D721Med (cell line): Measurements from ENCODE around the gene TOM1L2.
"Not testable (repeated sequence)": the region's sequence is repeated elsewhere in the genome, so short reads cannot be mapped to it uniquely, and the experiment has no call there.

Source experiments
- DNase-seq: peaks from one replicate; pipeline ENCODE4 v3.0.0; 2011; ENCODE audit warnings: low spot score; ENCODE audit not compliant: insufficient read length
- FAIRE-seq: peaks from 2 replicates; lab custom pipeline; 2011; peaks lifted over from hg19 to GRCh38; lab: Jason Lieb, UNC
- TF ChIP-seq, protein P1 (sequence below): IDR thresholded peaks from 2 replicates; pipeline ENCODE4 v1.5.1; 2012; ENCODE audit warnings: mild to moderate bottlenecking, control low read depth; ENCODE audit not compliant: insufficient read depth; ENCODE audit errors: missing control alignments

TOM1L2 gene

DNA sequence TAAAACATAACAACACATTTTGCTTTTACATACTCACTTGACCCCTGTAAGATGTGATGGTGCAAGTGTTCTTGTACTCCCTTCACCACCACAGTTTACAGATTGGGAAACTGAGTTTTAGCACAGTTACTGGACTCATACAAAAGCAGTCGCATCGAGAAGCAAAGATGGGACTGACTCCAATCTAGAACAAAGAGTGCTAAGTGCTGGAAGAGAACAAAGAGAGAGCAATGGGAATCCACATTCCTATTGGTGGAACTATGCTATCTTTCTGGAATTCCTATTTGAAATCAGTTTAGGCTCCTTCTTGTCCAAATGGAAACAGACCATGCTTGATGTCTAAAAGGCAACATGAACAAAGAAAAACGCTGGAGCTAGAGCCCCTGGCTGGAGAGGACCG, 9.1 kb downstream of the TOM1L2 start:
- FAIRE-seq, result no peak
- no peak for DNase-seq
- TF ChIP-seq, protein P1, sequence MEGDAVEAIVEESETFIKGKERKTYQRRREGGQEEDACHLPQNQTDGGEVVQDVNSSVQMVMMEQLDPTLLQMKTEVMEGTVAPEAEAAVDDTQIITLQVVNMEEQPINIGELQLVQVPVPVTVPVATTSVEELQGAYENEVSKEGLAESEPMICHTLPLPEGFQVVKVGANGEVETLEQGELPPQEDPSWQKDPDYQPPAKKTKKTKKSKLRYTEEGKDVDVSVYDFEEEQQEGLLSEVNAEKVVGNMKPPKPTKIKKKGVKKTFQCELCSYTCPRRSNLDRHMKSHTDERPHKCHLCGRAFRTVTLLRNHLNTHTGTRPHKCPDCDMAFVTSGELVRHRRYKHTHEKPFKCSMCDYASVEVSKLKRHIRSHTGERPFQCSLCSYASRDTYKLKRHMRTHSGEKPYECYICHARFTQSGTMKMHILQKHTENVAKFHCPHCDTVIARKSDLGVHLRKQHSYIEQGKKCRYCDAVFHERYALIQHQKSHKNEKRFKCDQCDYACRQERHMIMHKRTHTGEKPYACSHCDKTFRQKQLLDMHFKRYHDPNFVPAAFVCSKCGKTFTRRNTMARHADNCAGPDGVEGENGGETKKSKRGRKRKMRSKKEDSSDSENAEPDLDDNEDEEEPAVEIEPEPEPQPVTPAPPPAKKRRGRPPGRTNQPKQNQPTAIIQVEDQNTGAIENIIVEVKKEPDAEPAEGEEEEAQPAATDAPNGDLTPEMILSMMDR, result no peak

DNA sequence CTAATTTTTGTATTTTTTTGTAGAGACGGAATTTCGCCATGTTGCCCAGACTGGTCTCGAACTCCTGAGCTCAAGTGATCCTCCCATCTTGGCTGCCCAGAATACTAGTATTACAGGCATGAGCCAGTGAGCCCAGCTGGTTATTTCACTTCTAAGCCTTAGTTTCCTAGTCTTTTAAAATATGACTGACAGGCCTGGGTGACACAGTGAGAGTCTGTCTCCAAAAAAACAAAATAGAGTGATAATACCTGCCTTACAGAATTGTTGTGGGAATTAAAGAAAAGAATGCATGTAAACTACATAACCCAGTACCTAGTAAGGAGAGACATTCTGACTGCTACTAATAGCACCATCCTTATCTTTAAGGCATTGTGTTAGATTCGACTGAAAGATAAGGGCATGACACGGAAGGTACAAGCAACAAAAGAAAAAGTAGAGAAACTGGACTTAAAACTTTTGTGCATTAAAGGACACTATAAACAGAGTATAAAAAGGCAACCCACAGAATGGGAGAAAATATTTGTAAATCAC, 11.6 kb downstream of the TOM1L2 start:
- TF ChIP-seq, protein P1, result no peak
- no peak for FAIRE-seq
- DNase-seq, result no peak

GRCh38 chr17:17959520-17960361, 12.5 kb downstream of the TOM1L2 start:
- TF ChIP-seq, protein P1, result no peak
- FAIRE-seq (no peak), DNase-seq (no peak)

DNA sequence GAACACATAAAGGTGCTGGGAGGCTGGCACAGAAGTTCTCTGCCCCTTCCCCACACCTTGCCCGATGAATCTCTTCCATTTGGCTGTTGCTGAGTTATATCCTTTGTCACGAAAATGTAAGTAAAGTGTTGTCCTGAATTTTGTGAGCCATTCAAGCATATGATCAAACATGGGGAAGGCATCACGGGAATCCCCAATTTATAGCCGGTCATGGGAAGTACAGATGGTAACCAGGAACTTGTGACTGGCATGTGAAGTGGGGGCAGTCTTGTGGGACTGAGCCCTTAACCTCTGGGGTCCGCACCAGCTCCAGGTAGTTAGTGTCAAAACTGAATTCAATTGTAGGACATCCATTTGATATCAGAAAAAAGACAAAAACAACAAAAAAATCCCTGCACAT, 13.2 kb downstream of the TOM1L2 start:
- FAIRE-seq (no peak), DNase-seq (no peak)
- TF ChIP-seq, protein P1, result no peak

DNA sequence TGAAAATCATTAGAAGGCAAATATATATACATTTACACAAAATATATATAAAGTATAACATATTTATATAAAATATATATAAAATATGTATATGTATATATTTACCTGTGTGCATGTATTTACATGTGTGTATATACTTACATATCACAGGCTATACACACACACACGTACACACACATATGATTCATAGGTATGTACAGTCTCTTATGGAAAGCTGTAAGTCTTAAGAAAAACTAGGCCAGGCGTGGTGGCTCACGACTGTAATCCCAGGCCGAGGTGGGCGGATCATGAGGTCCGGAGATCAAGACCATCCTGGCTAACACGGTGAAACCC, 14.7 kb downstream of the TOM1L2 start:
- DNase-seq, result no peak
- TF ChIP-seq, protein P1, result no peak
- FAIRE-seq, result no peak

- not testable (repeated sequence) for DNase-seq, FAIRE-seq
Measured at GRCh38 chr17:17955790-17956341, 16.3 kb downstream of the TOM1L2 start.

- TF ChIP-seq, protein P1, result no peak
- no peak for FAIRE-seq
- DNase-seq, result no peak
Measured at GRCh38 chr17:17954079-17954478, 18.1 kb downstream of the TOM1L2 start.
